H1 (cell line): ENCODE results near the gene DEDD2. TPM values are rescaled to one million over a fixed set of nuclear protein-coding genes. Genes with fewer than 3 reads are reported as not detected.
A peak's percentile ranks its signal among the peaks of the same experiment; 100 is the strongest.

ENCODE experiments used
- CTCF ChIA-PET: fragments of 300-600 bp; sonication (Branson Sonifier 250); formaldehyde crosslinking; loops from one replicate; lab custom pipeline; 2021; ENCODE audit not compliant: partially characterized antibody; lab: Charles Lee
- POLR2A ChIA-PET: fragments of 300-600 bp; sonication (Branson Sonifier 250); formaldehyde crosslinking; loops from one replicate; lab custom pipeline; 2021; ENCODE audit warnings: inconsistent platforms; ENCODE audit not compliant: partially characterized antibody; lab: Charles Lee
- DNase-seq, 2 experiments: peaks; one replicate each; pipeline versions ENCODE4 v3.0.0 to v3.0.0-alpha.2; 2010 to 2022; ENCODE audit warnings: low spot score in 2 of 2, low read depth in 1 of 2, mixed read lengths in 1 of 2
- FAIRE-seq: peaks from 2 replicates; lab custom pipeline; 2011; peaks lifted over from hg19 to GRCh38; lab: Jason Lieb, UNC
- H2AFZ ChIP-seq: 2 replicates; pipeline ENCODE4 v1.8.1; 2012; ENCODE audit warnings: low read length, inconsistent platforms
- H2AK5ac ChIP-seq: 2 replicates; pipeline ENCODE4 v1.6.1; 2013; ENCODE audit warnings: low read depth, low read length
- H2BK120ac ChIP-seq: replicated peaks from 2 replicates; pipeline ENCODE3; 2013; ENCODE audit warnings: low read depth, low read length, inconsistent platforms
- H2BK12ac ChIP-seq: 2 replicates; pipeline ENCODE4 v1.6.1; 2013; ENCODE audit warnings: low read depth, low read length
- H2BK15ac ChIP-seq: 2 replicates; pipeline ENCODE4 v1.6.1; 2013; ENCODE audit warnings: low read length
- H2BK20ac ChIP-seq: 2 replicates; pipeline ENCODE4 v1.6.1; 2013; ENCODE audit warnings: low read length
- H2BK5ac ChIP-seq: 2 replicates; pipeline ENCODE4 v1.6.1; 2013; ENCODE audit warnings: low read depth, low read length
- H3K14ac ChIP-seq: 2 replicates; pipeline ENCODE4 v1.6.1; 2013; ENCODE audit warnings: inconsistent platforms; ENCODE audit not compliant: insufficient read length
- H3K18ac ChIP-seq: 2 replicates; pipeline ENCODE4 v1.6.1; 2013; ENCODE audit warnings: low read length; ENCODE audit errors: extremely low read depth
- H3K23ac ChIP-seq: 2 replicates; pipeline ENCODE4 v1.6.1; 2013; ENCODE audit warnings: inconsistent platforms; ENCODE audit not compliant: insufficient read length
- H3K23me2 ChIP-seq: 2 replicates; pipeline ENCODE4 v1.6.1; 2013; ENCODE audit warnings: low read depth, low read length
- H3K27ac ChIP-seq: 2 replicates; pipeline ENCODE4 v1.6.1; 2011; ENCODE audit warnings: low read depth, low read length, inconsistent platforms
- H3K27me3 ChIP-seq, 4 experiments: replicated peaks in 1 of 4; 1 replicate in 1 of 4; 2 replicates in 3 of 4; pipeline versions ENCODE4 v1.6.1 to v1.8.1; 2011 to 2013; ENCODE audit warnings: low read length in 3 of 4, mild to moderate bottlenecking in 3 of 4, inconsistent platforms in 2 of 4, mixed read lengths in 2 of 4, moderate library complexity in 1 of 4; ENCODE audit not compliant: control insufficient read depth in 3 of 4, insufficient read depth in 3 of 4; ENCODE audit errors: extremely low read depth in 1 of 4
- H3K36me3 ChIP-seq, 4 experiments: 2 replicates each; pipeline versions ENCODE4 v1.6.1 to v1.8.1; 2011 to 2013; ENCODE audit warnings: mild to moderate bottlenecking in 4 of 4, low read length in 3 of 4, moderate library complexity in 2 of 4, control low read depth in 1 of 4, inconsistent platforms in 1 of 4; ENCODE audit not compliant: insufficient read depth in 4 of 4, control insufficient read depth in 2 of 4
- H3K4ac ChIP-seq: replicated peaks from 2 replicates; pipeline ENCODE3; 2013; ENCODE audit warnings: low read length, low read depth, mixed read lengths, inconsistent platforms; ENCODE audit not compliant: insufficient read length
- H3K4me1 ChIP-seq, 4 experiments: replicated peaks in 1 of 4; 1 replicate in 1 of 4; 2 replicates in 3 of 4; pipeline versions ENCODE4 v1.6.1 to v1.8.1; 2011 to 2013; ENCODE audit warnings: low read length in 3 of 4, inconsistent platforms in 2 of 4, mixed read lengths in 1 of 4; ENCODE audit not compliant: insufficient read depth in 4 of 4, control insufficient read depth in 3 of 4
- H3K4me2 ChIP-seq, 2 experiments: 2 replicates each; pipeline versions ENCODE4 v1.6.1 to v1.8.1; 2011 to 2013; ENCODE audit warnings: low read depth in 2 of 2, low read length in 2 of 2, control low read depth in 1 of 2, inconsistent platforms in 1 of 2, mild to moderate bottlenecking in 1 of 2; ENCODE audit not compliant: insufficient read depth in 1 of 2
- H3K4me3 ChIP-seq, 4 experiments: fragments of 200-600, 300-600 bp in 1 of 4; sonication (generic), shearing (Covaris generic), sonication (Bioruptor Twin) in 1 of 4; 2 replicates each; pipeline versions ENCODE4 v1.5.1 to v1.8.1; 2011 to 2016; ENCODE audit warnings: low read length in 4 of 4, low read depth in 3 of 4, control low read depth in 2 of 4, inconsistent platforms in 2 of 4, mild to moderate bottlenecking in 2 of 4, mixed read lengths in 1 of 4, moderate library complexity in 1 of 4; ENCODE audit not compliant: insufficient read depth in 2 of 4; ENCODE audit errors: extremely low read depth in 1 of 4
- H3K56ac ChIP-seq: replicated peaks from 2 replicates; pipeline ENCODE3; 2013; ENCODE audit warnings: low read depth, mild to moderate bottlenecking, mixed read lengths, low read length, inconsistent platforms; ENCODE audit not compliant: insufficient read length
- H3K79me1 ChIP-seq: 2 replicates; pipeline ENCODE4 v1.6.1; 2013; ENCODE audit warnings: low read depth, low read length, control low read depth
- H3K79me2 ChIP-seq, 2 experiments: 2 replicates each; pipeline versions ENCODE4 v1.6.1 to v1.8.1; 2012 to 2013; ENCODE audit warnings: low read length in 2 of 2, mild to moderate bottlenecking in 2 of 2, inconsistent platforms in 1 of 2; ENCODE audit not compliant: insufficient read depth in 2 of 2, control insufficient read depth in 1 of 2
- H3K9ac ChIP-seq, 4 experiments: replicated peaks in 1 of 4; 1 replicate in 1 of 4; 2 replicates in 3 of 4; pipeline versions ENCODE4 v1.6.1 to v1.8.1; 2011 to 2013; ENCODE audit warnings: low read depth in 3 of 4, low read length in 3 of 4, control low read depth in 2 of 4, mild to moderate bottlenecking in 2 of 4, moderate library complexity in 2 of 4, inconsistent platforms in 1 of 4; ENCODE audit errors: extremely low read depth in 1 of 4
- H3K9me3 ChIP-seq, 2 experiments: 2 replicates each; pipeline versions ENCODE4 v1.6.1 to v1.8.1; 2012 to 2013; ENCODE audit warnings: mild to moderate bottlenecking in 2 of 2, moderate library complexity in 2 of 2, control low read depth in 1 of 2, inconsistent platforms in 1 of 2, low read depth in 1 of 2, low read length in 1 of 2, mixed read lengths in 1 of 2; ENCODE audit not compliant: insufficient read depth in 2 of 2
- H4K20me1 ChIP-seq, 2 experiments: replicated peaks in 1 of 2; 2 replicates each; pipeline versions ENCODE3 to v1.8.1; 2011 to 2013; ENCODE audit warnings: inconsistent platforms in 2 of 2, low read length in 2 of 2, mild to moderate bottlenecking in 1 of 2; ENCODE audit not compliant: insufficient read depth in 2 of 2, control insufficient read depth in 1 of 2
- H4K5ac ChIP-seq: 2 replicates; pipeline ENCODE4 v1.6.1; 2013; ENCODE audit warnings: low read length, low read depth, mixed read lengths, inconsistent platforms; ENCODE audit not compliant: insufficient read length
- H4K8ac ChIP-seq: 2 replicates; pipeline ENCODE4 v1.8.0; 2013; ENCODE audit warnings: mild to moderate bottlenecking, moderate library complexity, low read length, inconsistent platforms; ENCODE audit not compliant: insufficient read depth; ENCODE audit errors: extremely low read depth
- H4K91ac ChIP-seq: replicated peaks from 2 replicates; pipeline ENCODE3; 2013; ENCODE audit warnings: low read length, mixed read lengths, inconsistent platforms; ENCODE audit not compliant: insufficient read length
- ATF3 ChIP-seq: IDR thresholded peaks from 2 replicates; pipeline ENCODE4 v1.6.1; 2011; ENCODE audit warnings: low read depth, mild to moderate bottlenecking, low read length; ENCODE audit not compliant: insufficient read depth
- CEBPB ChIP-seq: IDR thresholded peaks from 2 replicates; pipeline ENCODE4 v1.6.1; 2012; ENCODE audit warnings: low read depth, low read length
- EP300 ChIP-seq, 2 experiments: IDR thresholded peaks; 1 replicate in 1 of 2; 2 replicates in 1 of 2; pipeline ENCODE4 v1.6.1; 2011 to 2012; ENCODE audit warnings: low read depth in 2 of 2, low read length in 2 of 2, mild to moderate bottlenecking in 2 of 2, borderline replicate concordance in 1 of 2, inconsistent platforms in 1 of 2, moderate library complexity in 1 of 2
- EZH2 ChIP-seq: fragments of 200-600 bp; sonication (generic); IDR thresholded peaks from 2 replicates; pipeline ENCODE4 v1.7.1; 2012; ENCODE audit warnings: low read depth, mild to moderate bottlenecking, moderate library complexity, low read length, inconsistent platforms; ENCODE audit not compliant: severe bottlenecking
- JUN ChIP-seq: IDR thresholded peaks from 2 replicates; pipeline ENCODE4 v1.6.1; 2011; ENCODE audit warnings: low read depth, mild to moderate bottlenecking, improper control_type of control experiment, low read length
- NANOG ChIP-seq: IDR thresholded peaks from 2 replicates; pipeline ENCODE4 v1.6.1; 2011; ENCODE audit warnings: low read length, low read depth, mild to moderate bottlenecking, inconsistent platforms; ENCODE audit not compliant: insufficient read depth, poor library complexity, severe bottlenecking
- SRF ChIP-seq: IDR thresholded peaks from 2 replicates; pipeline ENCODE4 v1.6.1; 2011; ENCODE audit warnings: mild to moderate bottlenecking, low read depth, low read length, moderate library complexity
- WGBS, 2 experiments: shearing (Covaris generic) in 1 of 2; methylation state at CpG; one replicate each; pipeline versions ENCODE4 v1.1.6 to v1.1.7; 2013 to 2015; ENCODE audit warnings: low lambda C conversion rate in 2 of 2, mixed read lengths in 2 of 2, inconsistent platforms in 1 of 2, low coverage in 1 of 2, missing lambda C conversion rate in 1 of 2; ENCODE audit not compliant: insufficient replicate concordance in 2 of 2, insufficient coverage in 1 of 2, insufficient read length in 1 of 2; ENCODE audit errors: extremely low coverage in 1 of 2, missing lambda C conversion rate in 1 of 2; 5-methylcytosine and 5-hydroxymethylcytosine counted together
- polyA plus RNA-seq, 7 experiments: library from polyadenylated mRNA; depleted of rRNA in 3 of 7; stranded (reverse) in 5 of 7; unstranded in 2 of 7; fragments of >200 nt in 5 of 7; fragments of 200-250 nt in 2 of 7; gene quantifications; 1 replicate in 5 of 7; 2 replicates in 1 of 7; 4 replicates in 1 of 7; pipeline versions ENCODE4 v1.2.1 to v1.2.3, GENCODE V29; 2011 to 2013; ENCODE audit warnings: missing spikeins in 2 of 7, mixed read lengths in 2 of 7
- total RNA-seq: library from RNA; stranded (reverse); fragmentation: NEBNext Ultra II Directional; extraction: Animal tissue kit (Norgen Biotek cat#: 25700); gene quantifications from 2 replicates; pipeline ENCODE4 v1.2.1, GENCODE V29; 2021

DEDD2 gene
- total and polyA plus RNA-seq, 2 of the 8 experiments (the other 6 are each of a cell fraction or from before 2014, with no cell fraction given): 37.8 to 65.0 TPM

GRCh38 chr19:42206871-42207755 is 10.4 kb downstream of the DEDD2 start:
- TF ChIP-seq JUN (no peak), ATF3 (no peak), EZH2 (no peak), NANOG (no peak), SRF (no peak), CEBPB (no peak), EP300 (IDR thresholded peaks at IDR 0.05; ENCODE audit: borderline replicate concordance in 1 of 2, low read depth in 2 of 2, low read length in 2 of 2) (no peak)

More at GRCh38 chr19:42206871-42207755, 10.4 kb downstream of the DEDD2 start:
- ChIA-PET POLR2A (interaction anchor here (0.7 to 2.2 kb wide), 4 partner anchors 10 to 143 kb away, joined by 3 to 5 read pairs (median 4); partner anchors contain the start of genes DEDD2, GRIK5 and ZNF526), CTCF (interaction anchor here (1.0 to 1.5 kb wide), 3 partner anchors 9 to 93 kb away, joined by 3 to 5 read pairs (median 3); no protein-coding TSS in a partner anchor)
- H3K79me2 ChIP-seq: peaks cover 3 to 37% of the 10 kb centered on the region in 2 experiments; a peak in 3 of 4 replicates
- peak overlapping the region; percentile 1; the same call in 1 of the 2 replicates for H3K27ac ChIP-seq
- H4K8ac ChIP-seq: no peak overlapping the region
- H2AK5ac ChIP-seq: no peak overlapping the region
- H3K4me3 ChIP-seq: no peak overlapping the region
- peaks cover 6 to 60% (median 18%) of the 10 kb centered on the region in 4 experiments; a peak in 7 of 8 replicates for H3K36me3 ChIP-seq
- no peak overlapping the region for H3K23ac ChIP-seq
- no peak overlapping the region for H3K4me2 ChIP-seq
- no peak overlapping the region for H4K5ac ChIP-seq
- no peaks in the 10 kb centered on the region for H3K9me3 ChIP-seq
- no peak for FAIRE-seq
- H4K20me1 ChIP-seq: peaks cover 5 to 23% of the 10 kb centered on the region in 2 experiments
- no peak overlapping the region for H3K9ac ChIP-seq
- no peaks in the 10 kb centered on the region for H3K27me3 ChIP-seq
- no peak overlapping the region for H2BK15ac ChIP-seq
- peaks cover 0 to 10% (median 4%) of the 10 kb centered on the region in 4 experiments; a peak in 3 of 7 replicates for H3K4me1 ChIP-seq
- H2BK12ac ChIP-seq: no peak overlapping the region
- H3K23me2 ChIP-seq: no peaks in the 10 kb centered on the region
- H3K56ac ChIP-seq: no peak overlapping the region
- peaks cover 16% of the 10 kb centered on the region for H3K79me1 ChIP-seq
- H3K18ac ChIP-seq: no peak overlapping the region
- H3K14ac ChIP-seq: no peak overlapping the region
- H2BK5ac ChIP-seq: no peak overlapping the region; the same call in 1 of the 2 replicates
- no peak overlapping the region for H4K91ac ChIP-seq
- H2BK20ac ChIP-seq: no peak overlapping the region
- no peak overlapping the region for H3K4ac ChIP-seq
- WGBS, 2 experiments: 84% methylated on average over 14 of the region's 14 CpGs; no CpG with 5 or more reads in 1 of the 2 experiments
- H2AFZ ChIP-seq: no peak overlapping the region
- H2BK120ac ChIP-seq: no peak overlapping the region
- DNase-seq: no peak
